HuH-7 (cell line): ENCODE results near the gene FHIT.

Source experiments
- DNase-seq: peaks from one replicate; pipeline ENCODE4 v3.0.0; 2011; ENCODE audit warnings: low spot score

Gene FHIT

DNA sequence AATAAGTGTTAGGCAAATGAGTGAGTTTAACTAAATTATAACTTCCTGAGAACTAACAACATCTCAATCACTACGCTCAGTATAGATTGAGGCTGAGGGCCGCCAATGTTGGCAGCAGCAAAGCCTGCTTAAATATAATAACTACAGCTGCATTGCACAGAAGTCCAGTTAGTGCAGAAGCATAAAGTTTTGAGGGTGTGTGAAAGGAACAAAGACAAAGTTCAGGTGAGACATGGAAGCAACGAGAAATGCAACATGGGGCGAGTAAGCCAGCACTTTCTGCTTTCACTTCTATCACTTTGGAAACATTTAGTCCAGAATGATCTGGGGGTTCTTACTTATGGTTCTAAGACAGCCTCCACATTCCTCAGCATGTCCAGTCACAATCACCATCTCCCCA is 1149.1 kb downstream of the FHIT start:
- no peak for DNase-seq

DNA sequence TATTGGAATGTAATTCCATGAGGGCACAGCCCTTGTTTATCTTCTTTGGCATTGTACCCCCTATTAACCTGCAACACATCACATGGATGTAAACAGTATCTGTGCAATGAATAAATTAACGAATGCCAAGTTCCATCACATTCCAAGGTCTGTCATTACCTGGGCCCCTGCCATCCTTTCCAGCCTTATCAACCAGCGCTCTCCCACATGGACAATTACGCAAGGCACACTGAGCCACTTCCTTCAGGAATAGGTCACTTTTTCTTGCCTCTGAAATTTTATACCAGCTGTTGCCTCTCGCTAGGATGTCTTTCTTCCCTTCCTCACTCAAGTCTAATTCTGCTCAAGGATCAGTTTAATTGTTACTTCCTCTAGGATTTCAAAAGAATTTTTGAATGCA is 1149.6 kb downstream of the FHIT start:
- no peak for DNase-seq

DNA sequence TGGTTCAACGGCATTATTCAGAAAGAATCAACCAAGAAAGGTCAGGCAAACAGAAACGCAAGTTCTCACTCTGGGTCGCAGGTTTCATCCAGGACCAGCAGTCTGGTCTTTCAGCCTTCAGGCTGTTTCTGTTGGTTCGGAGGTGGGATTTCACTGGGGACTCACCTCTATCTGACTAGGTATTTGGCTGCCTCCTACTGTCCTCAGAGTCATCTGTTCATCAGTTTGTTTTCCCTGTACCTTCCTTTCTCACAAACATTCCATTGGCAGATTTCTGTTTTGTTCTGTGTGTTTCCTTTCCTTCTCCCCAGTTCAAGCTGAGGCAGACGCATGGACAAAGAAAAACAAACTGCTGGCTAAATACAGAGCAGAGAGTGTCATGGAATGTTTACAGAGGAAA is 1154.8 kb downstream of the FHIT start:
- DNase-seq, result no peak

DNA sequence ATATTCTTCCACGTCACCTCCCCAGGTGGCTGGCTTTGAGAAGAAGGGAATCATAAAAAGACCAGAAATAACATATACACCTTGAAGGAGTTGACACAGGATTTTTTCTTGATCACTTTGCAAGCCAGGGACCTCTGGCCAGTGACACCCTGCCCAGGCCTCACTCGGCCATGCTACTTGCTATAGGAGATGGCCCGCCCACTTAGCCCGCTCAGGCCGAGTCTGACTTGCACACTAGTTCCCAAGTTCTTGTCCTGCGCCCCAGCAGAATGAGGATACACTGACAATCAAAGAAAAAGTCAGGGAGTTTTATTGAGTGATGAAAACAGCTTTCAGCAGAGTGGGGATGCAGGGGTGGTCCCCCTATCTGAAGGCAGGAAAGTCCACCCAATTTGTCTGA is 1155.3 kb downstream of the FHIT start:
- no peak for DNase-seq

DNA sequence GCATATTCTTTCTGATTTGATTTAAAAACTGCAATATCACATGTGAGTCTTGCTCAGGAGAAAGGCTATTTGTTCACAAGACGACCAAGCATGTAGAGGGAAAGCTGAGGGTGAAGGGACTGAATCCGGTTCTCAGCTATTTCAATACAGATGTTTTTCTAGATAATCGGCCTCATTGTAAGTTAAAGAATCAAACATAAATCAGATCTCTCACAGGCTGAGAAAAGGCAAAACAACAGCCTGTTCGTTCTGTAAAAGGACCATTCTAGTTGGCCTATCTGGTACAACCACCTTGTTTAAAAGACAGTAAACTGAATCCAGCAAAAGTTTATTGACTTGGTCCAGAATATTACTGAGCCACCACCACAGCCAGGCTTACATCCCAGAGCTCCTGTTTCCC is 1155.7 kb downstream of the FHIT start:
- no peak for DNase-seq

DNA sequence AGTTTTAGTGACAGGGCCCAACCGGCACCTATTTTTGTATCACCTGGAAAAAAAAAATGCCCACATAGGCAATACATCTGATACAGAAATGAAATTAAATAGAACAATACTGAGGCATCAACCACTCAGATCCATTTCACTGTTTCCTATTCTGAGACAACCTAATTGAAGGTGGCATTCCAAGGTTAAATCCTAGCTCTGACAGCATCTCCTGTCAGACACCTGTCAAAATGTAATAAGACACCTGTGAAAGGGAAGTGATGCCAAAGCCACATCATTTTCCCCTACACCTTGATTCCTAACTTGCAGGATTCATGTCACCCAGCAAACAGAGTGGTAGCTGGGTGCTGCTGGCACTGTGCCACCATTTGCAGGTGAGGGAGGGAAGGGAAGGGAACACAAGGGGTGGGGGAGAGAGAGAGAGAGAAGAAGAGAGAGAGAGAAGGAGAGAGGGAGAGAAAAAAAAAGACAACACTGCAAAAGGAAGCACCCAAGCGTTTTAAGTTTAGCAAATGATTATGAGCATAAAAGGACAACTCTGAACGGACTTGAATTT is 1156.8 kb downstream of the FHIT start:
- DNase-seq, result no peak

DNA sequence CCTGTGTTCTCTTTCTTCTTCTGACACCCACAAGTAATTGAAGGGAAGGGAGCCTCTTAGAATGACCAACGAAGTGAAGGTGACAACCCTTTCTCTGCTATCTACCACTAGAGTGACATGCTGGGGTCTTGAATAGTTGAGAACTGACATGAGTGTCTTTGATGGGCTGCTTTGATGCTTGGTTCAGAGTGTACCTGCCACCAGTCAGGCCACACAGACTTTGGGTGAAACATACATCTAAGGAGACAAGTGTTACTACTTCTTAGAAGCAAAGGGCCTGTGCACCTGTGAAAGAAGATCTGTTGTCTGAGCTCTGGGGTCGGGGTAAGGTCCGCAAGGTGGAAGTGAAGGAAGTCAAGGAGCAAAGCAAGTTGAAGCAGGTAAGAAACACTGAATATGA is 1160.7 kb downstream of the FHIT start:
- no peak for DNase-seq

DNA sequence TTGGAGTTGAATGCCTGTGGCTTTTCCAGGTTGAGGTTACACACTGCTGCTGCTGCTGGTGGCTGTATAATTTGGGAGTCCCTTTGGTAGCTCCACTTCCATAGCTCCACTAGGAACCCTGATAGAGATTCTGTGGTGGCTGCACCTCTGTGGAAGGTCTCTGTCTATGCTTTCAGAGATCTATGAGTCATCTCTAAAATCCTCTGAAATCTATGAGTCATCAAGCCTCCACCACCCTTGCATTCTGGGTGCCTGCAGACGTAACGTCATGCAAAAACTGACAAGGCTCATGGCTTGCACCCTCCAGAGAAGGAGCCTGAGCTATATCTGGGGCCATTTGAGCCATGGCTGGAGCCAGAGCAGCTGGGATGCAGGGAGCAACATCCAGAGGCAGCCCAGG is 1164.4 kb downstream of the FHIT start:
- DNase-seq, result no peak

DNA sequence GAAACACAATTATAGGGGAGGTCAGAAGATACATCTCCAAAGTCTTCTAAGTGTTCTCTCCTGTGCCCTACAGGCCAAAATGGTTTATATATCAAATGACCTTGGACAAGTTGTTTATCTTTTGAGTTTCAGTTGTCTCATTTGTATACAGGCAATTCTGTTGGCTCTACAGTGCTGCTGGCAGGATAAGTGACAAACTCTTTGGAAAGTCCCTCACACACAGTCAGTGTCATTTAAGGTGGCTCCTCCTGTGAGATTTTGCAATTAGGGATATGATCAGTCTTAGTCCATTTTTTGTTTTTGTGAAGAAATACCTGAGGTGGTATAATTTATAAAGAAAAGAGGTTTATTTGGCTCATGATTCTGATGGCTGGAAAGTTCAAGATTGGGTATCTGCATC is 1165.6 kb downstream of the FHIT start:
- no peak for DNase-seq

DNA sequence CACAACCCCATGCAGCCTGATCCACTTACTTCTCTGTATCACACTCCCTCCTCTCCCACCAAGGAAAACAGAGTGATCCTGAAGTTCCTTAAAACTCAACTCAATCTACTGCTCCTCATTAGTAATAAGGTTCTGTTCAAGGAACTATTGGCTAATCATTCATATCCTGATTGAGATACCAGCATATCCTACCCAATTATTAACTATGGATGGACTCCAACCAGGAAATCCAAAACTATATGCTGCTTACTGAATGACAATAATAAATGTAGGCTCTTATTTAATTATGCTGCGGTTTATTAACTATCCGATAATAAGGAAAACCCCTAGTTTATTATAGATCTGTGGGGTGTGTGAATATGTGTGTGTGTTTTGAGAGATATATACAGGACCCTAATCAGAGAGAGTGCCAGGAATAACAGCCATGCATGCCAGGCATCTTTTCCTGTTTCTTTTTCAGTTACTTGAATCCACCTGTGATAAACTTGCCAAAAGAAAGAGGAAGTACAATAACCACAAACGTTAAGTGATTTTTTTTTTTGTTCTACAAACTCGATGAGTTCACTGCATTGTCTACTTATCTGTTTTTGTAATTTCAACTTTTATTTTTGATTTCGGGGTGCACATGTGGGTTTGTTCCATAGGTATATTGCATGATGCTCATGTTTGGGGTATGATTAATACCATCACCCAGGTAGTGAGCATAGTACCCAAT is 1169.7 kb downstream of the FHIT start:
- no peak for DNase-seq

DNA sequence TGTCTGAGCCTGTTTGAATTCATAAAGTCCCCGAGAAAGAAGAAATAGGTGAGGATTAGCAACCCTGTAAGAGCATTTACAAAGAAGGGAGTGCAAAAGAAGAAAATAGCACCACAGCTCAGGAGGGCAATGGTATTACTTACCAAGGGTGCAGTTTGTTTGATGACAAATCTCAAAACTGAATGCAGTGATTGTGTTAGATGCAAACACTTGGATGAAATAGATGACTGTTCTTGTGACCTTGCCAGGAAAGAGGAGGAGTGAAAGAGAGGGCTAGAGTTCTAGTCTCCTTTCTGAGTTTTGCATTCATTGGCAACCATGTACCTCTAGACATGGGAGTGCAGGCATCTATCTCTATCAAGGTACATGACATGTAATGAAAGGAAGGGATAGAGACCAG is 1170.6 kb downstream of the FHIT start:
- DNase-seq, result no peak

DNA sequence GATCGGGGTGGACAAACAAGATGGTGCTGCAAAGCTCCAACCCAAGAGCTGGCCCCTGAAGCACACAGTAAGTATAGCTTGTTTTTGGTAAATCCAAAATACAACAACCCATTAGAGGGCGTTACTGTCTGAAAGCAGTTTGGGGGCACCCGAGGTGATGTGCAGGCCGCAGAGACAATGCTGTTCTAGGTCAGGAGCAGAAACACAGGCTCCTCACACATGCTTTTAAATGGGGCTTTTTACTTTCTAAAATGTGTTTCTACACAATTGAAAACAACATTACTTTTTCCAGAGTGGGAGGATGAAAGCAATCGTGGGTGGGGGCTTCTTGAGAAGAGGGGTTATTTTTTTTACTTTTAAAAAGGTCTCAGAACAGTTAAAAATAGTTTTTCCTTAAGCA is 1172.2 kb downstream of the FHIT start:
- DNase-seq, result no peak

DNA sequence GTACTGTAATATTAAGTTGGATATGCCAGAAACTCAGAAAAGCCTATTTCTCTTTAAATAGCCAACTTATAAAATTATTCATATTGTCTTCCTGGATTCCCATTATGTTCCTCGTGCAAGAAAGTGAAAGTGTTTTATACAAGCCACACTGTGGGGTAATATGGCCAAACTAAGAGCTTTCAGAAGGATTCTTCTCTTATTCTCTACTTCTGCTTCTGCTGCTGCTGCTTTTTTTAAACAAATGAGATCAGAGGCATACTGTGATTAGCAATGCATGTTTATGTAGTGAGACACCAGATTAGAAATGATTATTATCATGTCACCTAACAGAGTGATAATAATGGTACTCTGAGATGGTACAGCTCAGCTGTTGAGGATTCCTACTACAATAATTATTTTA is 1174.9 kb downstream of the FHIT start:
- no peak for DNase-seq

DNA sequence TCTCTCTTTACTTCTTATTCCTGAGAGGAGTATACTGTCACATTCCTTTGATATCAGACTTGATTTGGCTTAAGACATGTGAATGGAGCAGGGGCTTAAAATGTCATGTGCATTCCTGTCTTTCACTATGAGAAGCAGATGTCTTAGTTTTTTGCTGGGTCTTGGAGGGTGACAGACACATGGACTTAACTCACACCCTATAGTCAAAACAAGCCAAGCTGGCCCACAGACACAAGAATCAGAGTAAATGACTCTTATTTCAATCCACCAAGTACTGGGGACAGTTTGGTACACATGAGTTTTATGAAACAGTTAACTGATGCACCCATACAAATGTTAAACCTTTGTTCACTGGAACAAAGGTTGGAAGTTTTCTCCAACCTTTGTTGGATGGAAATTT is 1177.3 kb downstream of the FHIT start:
- DNase-seq, result no peak

DNA sequence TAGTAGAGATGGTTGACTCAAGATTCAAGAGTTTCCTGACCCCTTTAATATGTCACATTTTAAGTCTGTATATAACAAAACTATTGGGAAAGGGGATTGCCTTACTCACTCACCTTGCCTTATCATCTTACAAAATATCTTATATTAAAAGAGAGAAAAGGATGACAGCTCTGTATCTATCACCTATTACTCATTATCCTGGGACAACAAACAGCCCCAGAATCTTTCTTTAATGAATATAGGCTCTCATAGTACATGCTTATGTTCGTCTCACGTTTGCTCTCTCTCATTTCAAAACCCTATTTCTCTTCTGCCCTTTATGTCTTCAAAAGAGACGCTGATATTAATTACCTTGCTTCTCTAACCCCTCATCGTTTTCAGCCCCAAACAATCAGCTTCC is 1178.0 kb downstream of the FHIT start:
- DNase-seq, result no peak

DNA sequence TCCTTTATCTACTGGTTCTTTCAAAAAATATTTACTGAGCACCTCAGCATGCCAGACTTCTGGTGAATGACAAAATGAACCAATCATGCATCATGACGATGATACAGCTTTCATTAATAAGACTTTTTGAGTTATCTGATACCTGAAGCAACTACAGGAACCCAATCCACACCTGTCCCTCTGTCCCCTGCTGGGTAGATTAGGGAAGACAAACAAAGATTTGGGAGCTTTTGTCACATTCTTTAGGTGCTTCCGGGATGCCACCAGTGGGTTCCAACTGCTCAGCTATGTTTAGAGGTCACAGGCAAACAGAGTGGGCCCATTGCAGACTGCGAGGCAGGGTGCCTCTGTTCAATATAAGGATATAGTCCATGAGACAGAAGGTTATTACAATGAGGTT is 1180.9 kb downstream of the FHIT start:
- no peak for DNase-seq

DNA sequence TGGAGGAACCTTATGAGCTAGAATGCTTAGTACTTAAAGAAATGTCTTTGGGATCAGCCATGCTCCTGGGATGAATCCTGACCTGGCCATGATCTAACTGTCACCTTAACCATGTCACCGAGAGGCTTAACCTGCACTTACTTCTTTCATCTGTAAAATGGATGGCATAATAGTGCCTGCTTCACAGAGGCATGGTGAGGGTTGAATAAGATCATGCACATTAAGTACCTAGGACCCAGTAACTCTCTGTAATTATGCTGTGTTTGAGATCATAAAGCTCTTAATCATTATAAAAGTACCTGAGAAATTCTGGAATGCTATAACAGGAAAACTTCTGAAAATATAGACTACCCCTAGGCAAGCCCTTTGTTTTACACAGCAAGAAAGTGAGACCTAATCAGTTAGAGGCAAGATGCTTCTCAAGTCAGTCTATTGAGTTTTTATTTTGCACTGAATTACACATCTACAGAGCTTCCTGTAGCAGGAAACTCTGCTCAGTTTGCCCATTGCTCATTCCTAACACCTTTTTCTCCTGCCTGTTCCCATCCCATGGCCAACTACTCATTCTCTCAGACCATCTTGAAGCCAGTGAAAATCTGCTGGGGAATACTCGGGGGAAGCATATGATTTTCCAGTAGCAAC is 1185.9 kb downstream of the FHIT start:
- no peak for DNase-seq

DNA sequence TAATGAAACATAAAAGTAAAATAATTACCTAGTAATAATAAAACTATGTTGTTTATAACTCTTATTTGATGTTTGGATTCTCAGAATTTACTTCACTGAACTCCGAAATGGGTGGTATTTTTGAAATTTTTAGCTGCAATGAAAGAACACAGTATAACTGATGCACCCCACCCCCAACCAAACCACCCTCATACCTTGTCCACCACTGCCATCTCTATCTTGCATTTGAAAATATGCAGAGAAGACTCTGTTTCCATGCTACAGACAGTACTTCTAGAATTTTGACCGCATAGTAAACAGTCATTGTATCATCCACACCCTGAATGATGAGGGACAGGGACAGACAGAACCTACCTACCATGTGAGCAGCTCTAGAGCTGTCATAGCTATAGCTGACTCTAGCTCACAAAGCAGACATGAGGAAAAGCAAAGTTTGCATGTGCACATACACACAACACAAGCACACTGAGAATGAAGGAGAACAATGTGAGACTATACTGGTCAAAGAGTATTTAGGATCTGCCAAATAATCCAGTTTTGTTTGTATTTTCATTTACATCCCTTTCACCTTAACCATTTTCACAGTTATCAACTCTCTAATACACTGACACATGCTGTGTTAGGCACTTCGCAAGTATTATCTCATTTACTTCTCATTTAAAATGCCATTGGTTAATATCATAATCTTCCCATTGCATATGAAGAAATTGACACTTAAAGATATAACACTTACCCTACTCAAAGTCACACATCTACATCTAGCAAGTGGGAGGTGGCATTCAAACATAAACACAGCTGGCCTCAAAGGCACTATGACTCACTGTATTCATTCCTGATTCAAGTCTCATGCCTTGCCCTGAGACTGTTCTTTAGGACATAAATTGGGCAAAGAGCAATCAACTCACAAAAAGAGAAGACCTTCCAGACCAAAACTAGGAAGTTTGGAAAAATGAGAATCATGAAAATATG is 1186.8 kb downstream of the FHIT start:
- no peak for DNase-seq

DNA sequence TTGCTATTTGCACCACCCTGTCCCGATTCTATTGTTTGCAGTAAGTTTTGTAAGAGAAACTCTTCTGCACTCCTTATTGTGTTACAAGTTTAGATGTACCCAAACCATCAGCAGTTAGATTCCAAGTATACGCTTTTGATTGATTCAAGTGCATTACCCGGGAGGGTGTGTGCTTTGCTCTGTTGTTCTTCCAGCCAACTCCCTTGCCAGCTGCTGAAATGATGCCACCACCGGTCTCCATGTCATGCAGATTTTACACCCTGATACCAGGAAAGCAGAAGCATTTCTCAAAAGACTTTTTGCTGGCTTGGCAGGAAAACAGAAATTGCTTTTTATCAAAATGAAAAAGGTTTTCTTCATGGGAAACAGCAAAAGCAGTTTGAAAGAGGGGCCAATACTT is 1194.8 kb downstream of the FHIT start:
- no peak for DNase-seq

DNA sequence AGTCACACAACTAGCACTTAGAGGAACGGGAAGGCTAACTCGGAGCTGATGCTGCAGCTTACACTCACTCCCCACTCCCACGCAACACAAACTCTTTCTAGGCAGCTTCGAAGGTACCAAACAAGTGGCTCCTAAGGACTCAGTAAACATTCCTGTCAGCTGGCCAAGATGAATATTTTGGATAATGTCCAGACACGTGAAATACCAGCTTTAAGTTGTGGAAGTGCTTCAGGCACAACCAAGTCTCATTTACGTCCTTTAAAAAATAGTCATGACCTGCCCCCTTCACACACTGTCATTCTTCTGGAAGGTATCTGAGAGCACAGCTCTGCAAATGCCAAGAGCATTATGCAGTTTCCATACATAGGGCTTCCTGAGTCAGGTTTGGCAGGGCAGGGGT is 1195.5 kb downstream of the FHIT start:
- no peak for DNase-seq

DNA sequence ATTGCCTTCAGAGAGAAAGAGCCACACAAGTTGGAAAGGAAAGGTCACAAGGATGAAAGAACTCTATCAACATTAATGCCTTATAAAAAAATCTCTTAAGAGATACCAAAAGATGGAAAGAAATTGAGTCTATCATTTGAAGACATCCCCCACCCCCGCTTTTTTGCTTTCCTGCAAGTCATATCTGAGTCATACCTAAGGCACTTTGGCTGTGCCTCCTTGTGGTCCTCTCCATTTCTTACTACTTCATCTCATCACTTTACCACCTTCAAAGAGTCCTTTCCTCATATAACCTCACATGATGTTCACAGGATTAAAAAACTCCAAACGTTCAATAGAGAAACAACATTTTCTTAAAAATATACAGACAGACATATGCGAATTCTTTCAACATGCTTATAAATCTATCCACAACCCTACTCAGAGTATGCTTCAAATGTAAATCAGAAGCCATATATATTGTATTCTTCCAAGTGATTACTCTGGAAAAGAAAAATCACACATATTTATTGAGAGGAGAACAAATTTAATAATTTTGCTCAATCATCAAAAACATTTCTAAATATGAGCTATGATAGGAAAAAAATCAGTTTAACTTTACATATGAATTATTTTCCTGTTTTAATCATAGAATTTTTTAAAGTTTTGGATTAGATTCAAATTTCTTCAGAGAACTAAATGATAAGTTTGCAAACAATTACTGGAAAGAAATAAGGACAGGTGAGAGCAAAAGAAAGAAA is 1197.6 kb downstream of the FHIT start:
- DNase-seq, result no peak

DNA sequence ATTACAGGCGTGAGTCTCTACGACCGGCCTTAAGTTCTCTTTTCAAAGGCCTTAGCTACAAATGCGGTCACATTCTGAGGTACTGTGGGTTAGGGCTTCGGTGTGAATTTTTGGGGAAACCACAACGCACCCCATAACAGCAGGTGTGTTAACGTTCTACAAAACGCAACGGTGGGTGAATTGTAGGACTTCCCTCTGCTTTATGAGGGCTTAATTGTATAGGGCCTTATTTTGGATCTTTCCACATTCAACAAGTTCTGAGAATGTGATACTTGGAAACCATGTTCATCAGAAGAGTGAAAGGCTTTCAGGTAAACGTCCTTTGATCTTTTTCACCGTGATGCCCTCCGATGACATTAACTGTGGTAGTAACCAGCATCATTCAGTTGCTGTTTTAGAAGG is 1202.8 kb downstream of the FHIT start:
- no peak for DNase-seq
